ENCODE measurements around the gene USP1.

Gene USP1, protein sequence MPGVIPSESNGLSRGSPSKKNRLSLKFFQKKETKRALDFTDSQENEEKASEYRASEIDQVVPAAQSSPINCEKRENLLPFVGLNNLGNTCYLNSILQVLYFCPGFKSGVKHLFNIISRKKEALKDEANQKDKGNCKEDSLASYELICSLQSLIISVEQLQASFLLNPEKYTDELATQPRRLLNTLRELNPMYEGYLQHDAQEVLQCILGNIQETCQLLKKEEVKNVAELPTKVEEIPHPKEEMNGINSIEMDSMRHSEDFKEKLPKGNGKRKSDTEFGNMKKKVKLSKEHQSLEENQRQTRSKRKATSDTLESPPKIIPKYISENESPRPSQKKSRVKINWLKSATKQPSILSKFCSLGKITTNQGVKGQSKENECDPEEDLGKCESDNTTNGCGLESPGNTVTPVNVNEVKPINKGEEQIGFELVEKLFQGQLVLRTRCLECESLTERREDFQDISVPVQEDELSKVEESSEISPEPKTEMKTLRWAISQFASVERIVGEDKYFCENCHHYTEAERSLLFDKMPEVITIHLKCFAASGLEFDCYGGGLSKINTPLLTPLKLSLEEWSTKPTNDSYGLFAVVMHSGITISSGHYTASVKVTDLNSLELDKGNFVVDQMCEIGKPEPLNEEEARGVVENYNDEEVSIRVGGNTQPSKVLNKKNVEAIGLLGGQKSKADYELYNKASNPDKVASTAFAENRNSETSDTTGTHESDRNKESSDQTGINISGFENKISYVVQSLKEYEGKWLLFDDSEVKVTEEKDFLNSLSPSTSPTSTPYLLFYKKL

DNA sequence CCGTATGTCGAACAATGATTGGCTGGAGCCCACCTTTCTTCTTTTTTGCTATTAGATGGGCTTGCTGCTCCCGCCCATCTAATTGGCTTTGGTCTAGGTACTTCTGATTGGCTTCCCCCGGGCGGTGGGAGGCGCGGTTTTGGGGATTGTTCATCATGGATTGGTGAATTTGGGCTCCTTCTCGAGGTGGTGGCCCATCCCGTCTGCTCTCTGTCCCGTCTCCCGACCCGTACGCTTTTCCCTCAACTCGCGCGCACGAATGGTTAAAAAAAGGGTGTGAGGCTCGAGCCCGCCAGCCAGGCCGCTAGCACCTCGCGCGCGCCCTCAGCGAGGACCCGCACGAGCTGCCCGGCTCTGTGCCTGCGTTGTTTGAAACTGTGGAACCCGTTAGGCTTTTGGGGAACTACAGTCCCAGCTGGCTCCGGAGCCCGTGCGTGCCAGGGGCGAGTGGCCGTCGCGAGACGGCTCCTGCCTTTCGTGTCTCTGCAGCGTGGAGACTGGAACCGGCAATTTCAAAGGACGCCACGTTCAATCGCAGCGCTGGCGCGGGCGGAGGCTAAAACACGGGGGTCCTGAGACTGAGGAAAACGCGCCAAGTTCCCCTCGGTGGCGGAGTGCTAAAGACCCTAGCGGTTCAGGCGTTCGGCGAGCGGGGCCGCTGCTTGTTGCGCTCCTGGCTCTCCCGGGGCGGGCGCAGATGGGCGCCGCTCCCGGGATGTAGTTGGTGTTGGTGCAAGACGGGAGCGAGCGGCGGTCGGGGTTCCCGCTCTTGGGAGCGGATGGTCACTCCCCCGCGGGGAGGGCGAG, at the start of gene USP1:
TSS of gene USP1 (plus strand) at position 584 of the 807 bp plus-strand sequence. CDS start 2,819 bp downstream, outside the sequence.
- TF ChIP-seq, protein P1, sequence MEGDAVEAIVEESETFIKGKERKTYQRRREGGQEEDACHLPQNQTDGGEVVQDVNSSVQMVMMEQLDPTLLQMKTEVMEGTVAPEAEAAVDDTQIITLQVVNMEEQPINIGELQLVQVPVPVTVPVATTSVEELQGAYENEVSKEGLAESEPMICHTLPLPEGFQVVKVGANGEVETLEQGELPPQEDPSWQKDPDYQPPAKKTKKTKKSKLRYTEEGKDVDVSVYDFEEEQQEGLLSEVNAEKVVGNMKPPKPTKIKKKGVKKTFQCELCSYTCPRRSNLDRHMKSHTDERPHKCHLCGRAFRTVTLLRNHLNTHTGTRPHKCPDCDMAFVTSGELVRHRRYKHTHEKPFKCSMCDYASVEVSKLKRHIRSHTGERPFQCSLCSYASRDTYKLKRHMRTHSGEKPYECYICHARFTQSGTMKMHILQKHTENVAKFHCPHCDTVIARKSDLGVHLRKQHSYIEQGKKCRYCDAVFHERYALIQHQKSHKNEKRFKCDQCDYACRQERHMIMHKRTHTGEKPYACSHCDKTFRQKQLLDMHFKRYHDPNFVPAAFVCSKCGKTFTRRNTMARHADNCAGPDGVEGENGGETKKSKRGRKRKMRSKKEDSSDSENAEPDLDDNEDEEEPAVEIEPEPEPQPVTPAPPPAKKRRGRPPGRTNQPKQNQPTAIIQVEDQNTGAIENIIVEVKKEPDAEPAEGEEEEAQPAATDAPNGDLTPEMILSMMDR (conservative IDR thresholded peaks at IDR 0.05; ENCODE audit: low read depth, low read length): no peak
- H3K4me3 ChIP-seq (ENCODE audit: low read depth, low read length): peak within 1 kb of the TSS; percentile 90
- peak; percentile 100 for DNase-seq (ENCODE audit: low read depth)

GRCh38 chr1:62389531-62389930, 47.3 kb upstream of the USP1 start:
- no peak overlapping the region for H3K4me3 ChIP-seq (ENCODE audit: low read depth, low read length)
- DNase-seq (ENCODE audit: low read depth): no peak
- TF ChIP-seq, protein P1 (conservative IDR thresholded peaks at IDR 0.05; ENCODE audit: low read depth, low read length): no peak

DNA sequence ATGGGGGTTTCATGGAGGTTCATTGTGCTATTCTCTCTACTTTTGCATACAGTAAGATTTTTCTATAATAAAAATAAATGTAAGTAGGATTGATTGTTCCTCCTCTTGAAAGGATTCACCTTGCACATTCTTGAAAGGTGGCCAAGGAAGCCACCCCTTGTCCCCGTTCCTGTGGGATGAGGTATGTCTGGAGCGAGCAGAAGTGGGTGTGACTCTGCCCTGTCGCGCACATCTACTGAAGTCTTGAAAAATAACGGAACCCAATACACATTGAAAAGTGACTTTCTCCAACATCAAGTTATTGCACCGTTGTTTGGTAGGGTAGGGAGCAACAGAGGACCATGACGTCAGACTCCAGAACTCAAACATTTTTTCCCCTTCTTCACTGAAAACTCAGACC, 46.8 kb upstream of the USP1 start:
- TF ChIP-seq, protein P1 (conservative IDR thresholded peaks at IDR 0.05; ENCODE audit: low read depth, low read length): no peak
- no peak for DNase-seq (ENCODE audit: low read depth)
- no peak overlapping the region for H3K4me3 ChIP-seq (ENCODE audit: low read depth, low read length)

DNA sequence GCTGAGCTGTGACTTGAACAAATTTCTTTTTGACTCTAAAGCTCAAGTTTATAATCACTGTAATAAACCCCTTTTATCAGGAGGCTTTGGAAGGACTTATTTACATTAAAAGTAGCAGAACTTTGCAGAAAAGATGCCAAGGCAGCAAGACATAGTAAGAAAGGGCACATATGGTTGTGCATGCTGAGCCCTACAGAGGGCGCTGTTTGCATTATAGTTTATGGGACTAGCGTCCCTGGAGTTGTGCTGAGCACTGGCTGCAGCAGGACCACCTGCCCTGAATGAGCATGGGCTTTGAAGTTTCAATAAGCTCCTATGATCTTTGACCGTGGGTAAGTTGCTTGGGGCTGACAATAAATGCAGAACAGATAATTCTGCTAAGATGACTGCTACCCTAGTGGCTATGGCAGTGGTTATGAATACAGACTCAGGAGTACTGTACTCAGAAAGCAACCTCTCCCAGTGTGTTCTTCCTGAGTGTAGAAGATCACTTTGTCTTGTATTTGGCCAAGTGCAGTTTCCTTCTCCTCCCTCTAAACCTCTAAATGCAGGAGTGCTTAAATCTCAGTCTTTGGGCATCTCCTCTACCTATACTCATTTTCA, 45.4 kb upstream of the USP1 start:
- TF ChIP-seq, protein P1 (conservative IDR thresholded peaks at IDR 0.05; ENCODE audit: low read depth, low read length): peak; percentile 53
- H3K4me3 ChIP-seq (ENCODE audit: low read depth, low read length): no peak overlapping the region
- no peak for DNase-seq (ENCODE audit: low read depth)

DNA sequence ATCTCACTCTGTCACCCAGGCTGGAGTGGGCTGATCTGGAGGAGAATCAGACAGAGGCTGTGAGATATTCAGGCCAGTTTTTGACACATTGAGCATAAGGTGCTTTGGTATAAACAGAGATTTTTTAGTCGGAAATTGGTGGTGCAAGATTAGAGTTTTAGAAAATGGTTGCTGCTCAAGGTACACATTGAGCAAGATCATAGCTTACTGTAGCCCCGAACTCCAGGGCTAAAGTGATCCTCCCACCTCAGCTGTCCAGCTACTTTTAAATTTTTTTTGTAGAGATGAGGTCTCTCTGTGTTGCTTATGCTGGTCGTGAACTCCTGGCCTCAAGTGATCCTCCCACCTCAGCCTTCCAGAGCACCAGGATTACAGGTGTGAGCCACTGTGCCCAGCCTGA, 43.9 kb upstream of the USP1 start:
- no peak overlapping the region for H3K4me3 ChIP-seq (ENCODE audit: low read depth, low read length)
- TF ChIP-seq, protein P1 (conservative IDR thresholded peaks at IDR 0.05; ENCODE audit: low read depth, low read length): no peak
- no peak for DNase-seq (ENCODE audit: low read depth)

- no peak for DNase-seq (ENCODE audit: low read depth)
- TF ChIP-seq, protein P1 (conservative IDR thresholded peaks at IDR 0.05; ENCODE audit: low read depth, low read length): no peak
These were observed 42.2 kb upstream of the USP1 start for GRCh38 chr1:62394646-62395045.

More at GRCh38 chr1:62394646-62395045, 42.2 kb upstream of the USP1 start:
- H3K4me3 ChIP-seq (ENCODE audit: low read depth, low read length): no peak overlapping the region

Data from choroid plexus epithelial cell (primary cell).